ENCODE measurements around the gene LY6G6F. TPM values are rescaled to one million over a fixed set of nuclear protein-coding genes. Genes with fewer than 3 reads are reported as not detected.

LY6G6F gene
- total and polyA plus RNA-seq, 2 of the 13 experiments (the other 11 are each of a cell fraction or from before 2014, with no cell fraction given): not detected

DNA sequence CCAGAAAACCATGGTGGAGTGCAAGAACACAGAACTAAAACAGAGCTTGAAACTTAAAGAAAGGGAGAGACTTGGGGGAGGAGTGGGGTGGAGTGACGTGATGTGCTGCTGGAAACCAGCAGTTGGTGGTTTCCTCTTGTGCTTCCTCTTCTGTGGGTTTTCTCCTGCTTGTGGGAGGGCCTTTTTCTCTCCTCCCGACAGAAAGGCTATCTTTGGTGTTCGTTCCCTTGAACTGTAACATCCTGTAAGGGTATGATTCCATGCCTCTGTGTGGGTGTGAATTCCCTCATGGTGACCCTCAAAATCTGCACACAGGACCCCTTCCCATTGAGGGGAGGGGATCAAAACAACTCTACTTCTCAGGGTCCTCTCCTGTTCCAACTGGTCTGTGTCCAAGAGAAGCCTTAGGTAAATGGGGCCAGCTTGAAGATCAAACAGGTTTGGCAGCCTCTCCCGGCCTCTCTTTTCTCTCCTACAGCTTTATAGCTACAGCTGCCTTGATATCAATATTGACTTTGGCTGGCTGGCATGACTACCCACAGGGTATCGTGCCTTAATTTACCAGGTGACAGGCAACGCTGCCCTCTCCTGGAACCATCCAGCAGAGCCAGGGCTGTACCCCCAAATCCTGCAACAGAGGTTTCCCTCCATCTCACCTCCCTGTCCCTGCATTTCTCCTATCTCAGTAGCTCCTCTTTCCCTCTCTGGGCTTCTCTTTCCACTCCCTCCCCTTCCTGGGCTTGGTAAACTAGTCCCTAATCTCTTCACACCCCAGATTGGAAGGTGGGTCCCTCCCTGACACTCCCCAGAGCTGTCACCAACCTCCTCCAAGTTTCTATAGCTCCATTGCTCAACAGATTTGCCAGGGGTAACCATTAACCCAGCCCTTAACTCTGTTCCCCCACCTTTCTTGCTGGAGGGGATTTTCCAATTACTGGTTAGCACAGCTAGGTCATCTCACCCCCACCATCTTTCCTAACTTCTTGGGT, 31.6 kb downstream of the LY6G6F start (continued):
- TF ChIP-seq, protein P1, sequence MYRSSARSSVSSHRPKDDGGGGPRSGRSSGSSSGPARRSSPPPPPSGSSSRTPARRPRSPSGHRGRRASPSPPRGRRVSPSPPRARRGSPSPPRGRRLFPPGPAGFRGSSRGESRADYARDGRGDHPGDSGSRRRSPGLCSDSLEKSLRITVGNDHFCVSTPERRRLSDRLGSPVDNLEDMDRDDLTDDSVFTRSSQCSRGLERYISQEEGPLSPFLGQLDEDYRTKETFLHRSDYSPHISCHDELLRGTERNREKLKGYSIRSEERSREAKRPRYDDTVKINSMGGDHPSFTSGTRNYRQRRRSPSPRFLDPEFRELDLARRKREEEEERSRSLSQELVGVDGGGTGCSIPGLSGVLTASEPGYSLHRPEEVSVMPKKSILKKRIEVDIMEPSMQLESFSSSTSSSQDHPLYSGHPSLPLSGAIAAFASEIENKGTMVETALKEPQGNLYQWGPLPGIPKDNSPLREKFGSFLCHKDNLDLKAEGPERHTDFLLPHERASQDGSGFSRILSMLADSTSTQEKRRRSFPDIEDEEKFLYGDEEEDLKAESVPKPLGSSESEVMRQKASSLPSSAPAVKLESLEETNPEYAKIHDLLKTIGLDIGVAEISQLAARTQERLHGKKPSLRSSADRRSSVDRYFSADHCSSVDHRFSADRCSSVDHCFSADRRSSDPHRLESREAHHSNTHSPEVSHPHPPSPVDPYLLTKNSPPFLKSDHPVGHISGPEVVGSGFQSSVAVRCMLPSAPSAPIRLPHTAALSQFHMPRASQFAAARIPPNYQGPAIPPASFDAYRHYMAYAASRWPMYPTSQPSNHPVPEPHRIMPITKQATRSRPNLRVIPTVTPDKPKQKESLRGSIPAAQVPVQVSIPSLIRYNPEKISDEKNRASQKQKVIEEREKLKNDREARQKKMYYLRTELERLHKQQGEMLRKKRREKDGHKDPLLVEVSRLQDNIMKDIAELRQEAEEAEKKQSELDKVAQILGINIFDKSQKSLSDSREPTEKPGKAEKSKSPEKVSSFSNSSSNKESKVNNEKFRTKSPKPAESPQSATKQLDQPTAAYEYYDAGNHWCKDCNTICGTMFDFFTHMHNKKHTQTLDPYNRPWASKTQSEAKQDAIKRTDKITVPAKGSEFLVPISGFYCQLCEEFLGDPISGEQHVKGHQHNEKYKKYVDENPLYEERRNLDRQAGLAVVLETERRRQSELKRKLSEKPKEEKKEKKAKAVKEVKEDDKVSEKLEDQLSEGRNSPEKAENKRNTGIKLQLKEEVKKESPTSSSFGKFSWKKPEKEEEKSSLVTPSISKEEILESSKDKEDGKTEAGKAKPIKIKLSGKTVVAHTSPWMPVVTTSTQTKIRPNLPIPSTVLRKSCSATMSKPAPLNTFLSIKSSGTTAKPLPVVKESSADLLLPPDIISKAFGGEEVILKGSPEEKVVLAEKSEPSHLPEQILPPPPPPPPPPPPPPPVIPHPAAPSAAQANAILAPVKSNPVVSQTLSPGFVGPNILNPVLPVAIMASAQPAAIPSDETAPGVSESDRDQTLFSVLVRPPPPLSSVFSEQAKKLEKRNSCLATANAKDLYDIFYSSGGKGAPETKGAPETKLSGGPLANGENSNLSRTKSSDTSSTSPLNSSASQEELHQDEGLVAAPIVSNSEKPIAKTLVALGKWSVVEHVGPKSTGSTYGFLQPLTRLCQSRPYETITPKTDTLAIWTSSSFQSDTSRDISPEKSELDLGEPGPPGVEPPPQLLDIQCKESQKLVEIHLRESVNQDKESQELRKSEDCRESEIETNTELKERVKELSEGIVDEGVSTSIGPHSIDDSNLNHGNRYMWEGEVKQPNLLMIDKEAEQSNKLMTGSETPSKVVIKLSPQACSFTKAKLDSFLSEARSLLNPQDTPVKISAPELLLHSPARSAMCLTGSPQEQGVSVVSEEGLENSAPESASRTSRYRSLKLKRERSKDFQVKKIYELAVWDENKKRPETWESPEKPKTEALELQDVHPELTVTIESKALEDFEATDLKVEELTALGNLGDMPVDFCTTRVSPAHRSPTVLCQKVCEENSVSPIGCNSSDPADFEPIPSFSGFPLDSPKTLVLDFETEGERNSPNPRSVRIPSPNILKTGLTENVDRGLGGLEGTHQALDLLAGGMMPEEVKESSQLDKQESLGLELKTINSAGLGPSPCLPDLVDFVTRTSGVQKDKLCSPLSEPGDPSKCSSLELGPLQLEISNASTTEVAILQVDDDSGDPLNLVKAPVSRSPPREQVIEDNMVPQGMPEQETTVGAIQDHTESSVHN (CRISPR knock-in tag; IDR thresholded peaks at IDR 0.05): no peak
- TF ChIP-seq, protein P2, sequence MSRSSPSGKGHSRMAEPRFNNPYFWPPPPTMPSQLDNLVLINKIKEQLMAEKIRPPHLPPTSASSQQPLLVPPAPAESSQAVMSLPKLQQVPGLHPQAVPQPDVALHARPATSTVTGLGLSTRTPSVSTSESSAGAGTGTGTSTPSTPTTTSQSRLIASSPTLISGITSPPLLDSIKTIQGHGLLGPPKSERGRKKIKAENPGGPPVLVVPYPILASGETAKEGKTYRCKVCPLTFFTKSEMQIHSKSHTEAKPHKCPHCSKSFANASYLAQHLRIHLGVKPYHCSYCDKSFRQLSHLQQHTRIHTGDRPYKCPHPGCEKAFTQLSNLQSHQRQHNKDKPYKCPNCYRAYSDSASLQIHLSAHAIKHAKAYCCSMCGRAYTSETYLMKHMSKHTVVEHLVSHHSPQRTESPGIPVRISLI (CRISPR knock-in tag; IDR thresholded peaks at IDR 0.05; ENCODE audit: borderline replicate concordance): peak; percentile 81; the same call in 1 of the 2 replicates
- TF ChIP-seq ZNF33B (CRISPR knock-in tag; IDR thresholded peaks at IDR 0.05): no peak; the same call in 1 of the 2 replicates
- TF ChIP-seq MED8 (CRISPR knock-in tag; IDR thresholded peaks at IDR 0.05; ENCODE audit: insufficient replicate concordance): peak; percentile 44
- no peak for TF ChIP-seq RBAK (CRISPR knock-in tag; IDR thresholded peaks at IDR 0.05)
- TF ChIP-seq DNMT3B (CRISPR knock-in tag; conservative IDR thresholded peaks at IDR 0.05): no peak; the same call in 1 of the 2 replicates
- TF ChIP-seq SRSF9 (IDR thresholded peaks at IDR 0.05; ENCODE audit: borderline replicate concordance, insufficient read depth, low read depth, low read length, poor library complexity, severe bottlenecking): no peak
- TF ChIP-seq SPEN (CRISPR knock-in tag; IDR thresholded peaks at IDR 0.05; ENCODE audit: low read depth): no peak
- TF ChIP-seq, protein P3, sequence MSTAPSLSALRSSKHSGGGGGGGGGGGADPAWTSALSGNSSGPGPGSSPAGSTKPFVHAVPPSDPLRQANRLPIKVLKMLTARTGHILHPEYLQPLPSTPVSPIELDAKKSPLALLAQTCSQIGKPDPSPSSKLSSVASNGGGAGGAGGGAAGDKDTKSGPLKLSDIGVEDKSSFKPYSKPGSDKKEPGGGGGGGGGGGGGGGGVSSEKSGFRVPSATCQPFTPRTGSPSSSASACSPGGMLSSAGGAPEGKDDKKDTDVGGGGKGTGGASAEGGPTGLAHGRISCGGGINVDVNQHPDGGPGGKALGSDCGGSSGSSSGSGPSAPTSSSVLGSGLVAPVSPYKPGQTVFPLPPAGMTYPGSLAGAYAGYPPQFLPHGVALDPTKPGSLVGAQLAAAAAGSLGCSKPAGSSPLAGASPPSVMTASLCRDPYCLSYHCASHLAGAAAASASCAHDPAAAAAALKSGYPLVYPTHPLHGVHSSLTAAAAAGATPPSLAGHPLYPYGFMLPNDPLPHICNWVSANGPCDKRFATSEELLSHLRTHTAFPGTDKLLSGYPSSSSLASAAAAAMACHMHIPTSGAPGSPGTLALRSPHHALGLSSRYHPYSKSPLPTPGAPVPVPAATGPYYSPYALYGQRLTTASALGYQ (CRISPR knock-in tag; IDR thresholded peaks at IDR 0.05): peak; percentile 97
- no peak; the same call in 1 of the 2 replicates for TF ChIP-seq ZNF383 (CRISPR knock-in tag; IDR thresholded peaks at IDR 0.05; ENCODE audit: borderline replicate concordance)
- no peak for TF ChIP-seq JUND (CRISPR knock-in tag; IDR thresholded peaks at IDR 0.05)
- TF ChIP-seq, protein P4, sequence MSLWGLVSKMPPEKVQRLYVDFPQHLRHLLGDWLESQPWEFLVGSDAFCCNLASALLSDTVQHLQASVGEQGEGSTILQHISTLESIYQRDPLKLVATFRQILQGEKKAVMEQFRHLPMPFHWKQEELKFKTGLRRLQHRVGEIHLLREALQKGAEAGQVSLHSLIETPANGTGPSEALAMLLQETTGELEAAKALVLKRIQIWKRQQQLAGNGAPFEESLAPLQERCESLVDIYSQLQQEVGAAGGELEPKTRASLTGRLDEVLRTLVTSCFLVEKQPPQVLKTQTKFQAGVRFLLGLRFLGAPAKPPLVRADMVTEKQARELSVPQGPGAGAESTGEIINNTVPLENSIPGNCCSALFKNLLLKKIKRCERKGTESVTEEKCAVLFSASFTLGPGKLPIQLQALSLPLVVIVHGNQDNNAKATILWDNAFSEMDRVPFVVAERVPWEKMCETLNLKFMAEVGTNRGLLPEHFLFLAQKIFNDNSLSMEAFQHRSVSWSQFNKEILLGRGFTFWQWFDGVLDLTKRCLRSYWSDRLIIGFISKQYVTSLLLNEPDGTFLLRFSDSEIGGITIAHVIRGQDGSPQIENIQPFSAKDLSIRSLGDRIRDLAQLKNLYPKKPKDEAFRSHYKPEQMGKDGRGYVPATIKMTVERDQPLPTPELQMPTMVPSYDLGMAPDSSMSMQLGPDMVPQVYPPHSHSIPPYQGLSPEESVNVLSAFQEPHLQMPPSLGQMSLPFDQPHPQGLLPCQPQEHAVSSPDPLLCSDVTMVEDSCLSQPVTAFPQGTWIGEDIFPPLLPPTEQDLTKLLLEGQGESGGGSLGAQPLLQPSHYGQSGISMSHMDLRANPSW (CRISPR knock-in tag; IDR thresholded peaks at IDR 0.05; ENCODE audit: borderline replicate concordance): no peak
